ENCODE results near the gene C5orf58. TPM values are rescaled to one million over a fixed set of nuclear protein-coding genes. Genes with fewer than 3 reads are reported as not detected.

The C5orf58 gene
- total RNA-seq, 4 donors from 2014 or later, result not detected

DNA sequence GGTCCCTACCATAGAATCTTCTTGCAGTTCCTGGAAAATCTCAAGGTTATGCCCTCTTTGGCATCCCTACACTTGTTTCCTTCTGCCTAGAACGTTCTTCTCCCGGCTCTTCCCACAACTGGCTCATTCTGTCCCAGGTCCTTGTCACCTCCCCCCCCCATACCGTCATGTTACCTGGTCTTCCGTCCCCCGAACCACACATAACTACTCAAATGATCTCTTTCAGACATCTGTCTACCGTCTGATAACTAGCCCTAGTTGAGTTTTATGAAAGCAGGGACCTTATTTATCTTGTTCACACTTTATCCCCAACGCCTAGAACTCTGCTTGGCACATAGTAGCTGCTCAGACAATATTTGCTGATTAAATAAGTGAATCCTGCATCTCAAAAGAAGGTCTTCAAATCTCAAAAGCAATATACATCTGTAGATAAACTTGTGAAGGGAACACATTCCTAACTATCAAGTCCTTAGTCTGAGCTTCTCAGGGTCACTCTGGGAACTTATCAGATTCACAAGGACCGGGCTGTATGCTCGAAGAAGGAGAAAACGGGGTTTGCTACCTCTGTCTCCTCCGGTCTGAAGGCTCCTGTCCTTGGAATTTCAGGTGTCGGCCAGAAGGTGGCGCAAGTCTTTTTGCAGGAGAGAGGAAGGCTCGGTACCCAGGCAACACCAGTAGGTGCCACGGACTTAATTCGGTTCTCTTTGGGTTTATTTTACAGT lies 34.8 kb downstream of the C5orf58 start:
- Histone ChIP-seq H3K36me3 (peaks cover under 1% of the 10 kb centered on the region), H3K4me1 (peaks cover 40% of the 10 kb centered on the region), H3K27ac (peak overlapping the region; percentile 44), H3K4me3 (no peak overlapping the region), H3K9me3 (no peaks in the 10 kb centered on the region), H3K27me3 (no peaks in the 10 kb centered on the region)
- DNase-seq (ENCODE audit: low spot score in 2 of 2), result peak in 1 of 2 donors; percentile 86
- no peak for TF ChIP-seq POLR2AphosphoS5 (IDR thresholded peaks at IDR 0.05)
- peak; percentile 76 to 78 for TF ChIP-seq CTCF (IDR thresholded peaks at IDR 0.05)
- WGBS, result 31% methylated on average over 16 of the region's 16 CpGs

GRCh38 chr5:170268153-170268689 lies 35.4 kb downstream of the C5orf58 start:
- 38% methylated on average over 14 of the region's 15 CpGs for WGBS
- Histone ChIP-seq H3K4me3 (no peak overlapping the region), H3K36me3 (no peaks in the 10 kb centered on the region), H3K27me3 (no peaks in the 10 kb centered on the region), H3K27ac (peak overlapping the region; percentile 44), H3K4me1 (peaks cover 40% of the 10 kb centered on the region), H3K9me3 (no peaks in the 10 kb centered on the region)
- TF ChIP-seq POLR2A (IDR thresholded peaks at IDR 0.05), result no peak
- no peak for TF ChIP-seq POLR2AphosphoS5 (IDR thresholded peaks at IDR 0.05)
- no peak for TF ChIP-seq EP300 (IDR thresholded peaks at IDR 0.05)
- TF ChIP-seq CTCF (IDR thresholded peaks at IDR 0.05), result no peak
- DNase-seq (ENCODE audit: low spot score in 2 of 2), result peak in 1 of 2 donors; percentile 64

DNA sequence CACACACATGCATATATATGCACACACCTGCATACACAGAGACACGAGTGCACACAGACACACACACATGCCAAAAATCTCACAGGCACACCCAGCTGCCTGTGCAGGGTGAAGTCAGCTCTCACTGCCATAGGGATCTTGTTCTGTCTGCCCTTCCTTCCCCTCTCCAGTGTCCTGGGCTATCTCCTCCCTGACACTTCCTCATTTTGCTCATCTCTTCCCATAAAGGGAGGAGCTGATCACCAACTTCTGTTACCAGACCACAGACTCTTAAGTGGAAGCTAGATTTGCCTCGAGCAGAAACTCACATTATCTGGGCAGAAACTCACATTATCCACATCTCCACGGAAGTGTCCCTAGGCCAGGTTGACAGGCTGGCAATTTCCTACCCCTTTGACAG lies 36.1 kb downstream of the C5orf58 start:
- TF ChIP-seq POLR2A (IDR thresholded peaks at IDR 0.05), result no peak
- TF ChIP-seq EP300 (IDR thresholded peaks at IDR 0.05), result no peak
- no peak for TF ChIP-seq POLR2AphosphoS5 (IDR thresholded peaks at IDR 0.05)
- no peak for TF ChIP-seq CTCF (IDR thresholded peaks at IDR 0.05)
- 0% methylated on average over 2 of the region's 3 CpGs for WGBS
- Histone ChIP-seq H3K27me3 (no peaks in the 10 kb centered on the region), H3K36me3 (no peaks in the 10 kb centered on the region), H3K4me1 (peaks cover 39% of the 10 kb centered on the region), H3K9me3 (no peaks in the 10 kb centered on the region), H3K4me3 (no peak overlapping the region), H3K27ac (peak overlapping the region; percentile 73)
- DNase-seq (ENCODE audit: low spot score in 2 of 2), result peak in 1 of 2 donors; percentile 48

- H3K36me3 ChIP-seq, result no peaks in the 10 kb centered on the region
- H3K4me1 ChIP-seq, result peaks cover 38% of the 10 kb centered on the region
- 81% methylated on average over 7 of the region's 7 CpGs for WGBS
Observed at GRCh38 chr5:170269579-170269978, 36.8 kb downstream of the C5orf58 start.

More at GRCh38 chr5:170269579-170269978, 36.8 kb downstream of the C5orf58 start:
- DNase-seq (ENCODE audit: low spot score in 2 of 2), result peak in 1 of 2 donors; percentile 48
- Histone ChIP-seq H3K9me3 (no peaks in the 10 kb centered on the region), H3K4me3 (no peak overlapping the region), H3K27me3 (no peaks in the 10 kb centered on the region), H3K27ac (peak overlapping the region; percentile 73)
- TF ChIP-seq CTCF (IDR thresholded peaks at IDR 0.05) (no peak), POLR2AphosphoS5 (IDR thresholded peaks at IDR 0.05) (no peak), POLR2A (IDR thresholded peaks at IDR 0.05) (no peak), EP300 (IDR thresholded peaks at IDR 0.05) (no peak)

Data from suprapubic skin (tissue), 4 donors.